NT2/D1 (cell line): ENCODE data around the gene CUL9.
A peak's percentile ranks its signal among the peaks of the same experiment; 100 is the strongest.
"Not testable (repeated sequence)": the region's sequence is repeated elsewhere in the genome, so short reads cannot be mapped to it uniquely, and the experiment has no call there.

Experiments
- DNase-seq: peaks from one replicate; pipeline ENCODE4 v3.0.0-alpha.2; 2011; ENCODE audit warnings: low read depth, low spot score
- H3K27me3 ChIP-seq: 2 replicates; pipeline ENCODE4 v1.6.0; 2011; ENCODE audit warnings: mild to moderate bottlenecking; ENCODE audit not compliant: insufficient read length, insufficient read depth
- H3K36me3 ChIP-seq: 2 replicates; pipeline ENCODE4 v1.6.1; 2011; ENCODE audit warnings: mild to moderate bottlenecking, low read length, mixed read lengths; ENCODE audit not compliant: insufficient read depth, insufficient read length
- H3K4me1 ChIP-seq: 2 replicates; pipeline ENCODE4 v1.5.1; 2011; ENCODE audit not compliant: insufficient read depth, insufficient read length
- H3K4me3 ChIP-seq: 2 replicates; pipeline ENCODE4 v1.5.1; 2011; ENCODE audit warnings: low read depth; ENCODE audit not compliant: insufficient read length
- H3K9ac ChIP-seq: 2 replicates; pipeline ENCODE4 v1.6.0; 2011; ENCODE audit warnings: low read depth; ENCODE audit not compliant: insufficient read length
- H3K9me3 ChIP-seq: 2 replicates; pipeline ENCODE4 v1.5.1; 2011; ENCODE audit warnings: mild to moderate bottlenecking, low read length; ENCODE audit not compliant: insufficient read depth
- SUZ12 ChIP-seq: IDR thresholded peaks from 2 replicates; pipeline ENCODE4 v1.6.1; 2011; ENCODE audit not compliant: insufficient read length, insufficient read depth; ENCODE audit errors: extremely low read depth
- YY1 ChIP-seq: IDR thresholded peaks from 2 replicates; pipeline ENCODE4 v1.6.1; 2011; ENCODE audit not compliant: insufficient read length, insufficient read depth
- ZNF274 ChIP-seq: IDR thresholded peaks from 2 replicates; pipeline ENCODE4 v1.6.1; 2011; ENCODE audit warnings: mild to moderate bottlenecking, low read depth, low read length

The CUL9 gene

GRCh38 chr6:43181942-43182860, at the start of gene CUL9:
TSS of gene CUL9 (plus strand) at chr6:43182196. CDS start at chr6:43184311, 2,115 bp downstream.
- DNase-seq: no peak

DNA sequence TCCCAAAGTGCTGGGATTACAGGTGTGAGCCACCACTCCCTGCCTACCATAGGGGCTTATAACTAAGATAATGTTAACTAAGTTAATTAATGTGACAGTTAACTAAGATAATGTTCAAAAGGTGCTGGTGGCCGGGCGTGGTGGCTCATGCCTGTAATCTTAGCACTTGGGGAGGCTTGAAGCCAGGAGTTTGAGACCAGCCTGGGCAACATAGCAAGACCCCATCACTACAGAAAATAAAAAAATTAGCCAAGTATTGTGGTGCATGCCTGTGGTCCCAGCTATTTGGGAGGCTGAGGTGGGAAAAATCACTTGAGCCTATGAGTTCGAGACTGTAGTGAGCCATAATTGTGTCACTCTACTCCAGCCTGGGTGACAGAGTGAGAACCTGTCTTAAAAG, 43.7 kb upstream of the CUL9 start:
- no peak overlapping the region for H3K4me3 ChIP-seq
- H3K4me1 ChIP-seq: peaks cover 4% of the 10 kb centered on the region
- no peak for DNase-seq
- no peak for TF ChIP-seq ZNF274
- no peak for TF ChIP-seq SUZ12
- TF ChIP-seq YY1: no peak
- H3K9me3 ChIP-seq: no peaks in the 10 kb centered on the region
- H3K9ac ChIP-seq: no peak overlapping the region
- H3K27me3 ChIP-seq: no peaks in the 10 kb centered on the region
- peaks cover 48% of the 10 kb centered on the region for H3K36me3 ChIP-seq

More at GRCh38 chr6:43181942-43182860, at the start of gene CUL9:
- Histone ChIP-seq H3K9ac (peak within 1 kb of the TSS; percentile 85), H3K4me3 (peak within 1 kb of the TSS; percentile 63), H3K4me1 (peaks cover 3% of the 10 kb centered on the region), H3K27me3 (no peaks in the 10 kb centered on the region), H3K9me3 (no peaks in the 10 kb centered on the region), H3K36me3 (peaks cover 43% of the 10 kb centered on the region)
- no peak for TF ChIP-seq ZNF274
- no peak for TF ChIP-seq YY1
- TF ChIP-seq SUZ12: no peak

DNA sequence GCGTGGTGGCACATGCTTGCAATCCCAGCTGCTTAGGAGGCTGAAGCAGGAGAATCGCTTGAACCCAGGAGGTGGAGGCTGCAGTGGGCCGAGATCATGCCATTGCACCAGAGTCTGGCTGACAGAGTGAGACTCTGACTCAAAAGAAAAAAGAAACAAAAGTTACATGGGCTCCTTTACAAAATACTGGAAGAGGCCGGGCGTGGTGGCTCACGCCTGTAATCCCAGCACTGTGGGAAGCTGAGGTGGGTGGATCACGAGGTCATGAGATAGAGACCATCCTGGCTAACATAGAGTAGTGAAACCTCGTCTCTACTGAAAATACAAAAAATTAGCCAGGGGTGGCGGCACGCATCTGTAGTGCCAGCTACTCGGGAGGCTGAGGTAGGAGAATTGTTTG, 42.0 kb upstream of the CUL9 start:
- not testable (repeated sequence) for H3K27me3 ChIP-seq, H3K4me1 ChIP-seq, DNase-seq, H3K9me3 ChIP-seq, H3K9ac ChIP-seq, H3K4me3 ChIP-seq
- H3K36me3 ChIP-seq: peaks cover 56% of the 10 kb centered on the region

GRCh38 chr6:43141644-43142043, 40.4 kb upstream of the CUL9 start:
- peaks cover 5% of the 10 kb centered on the region for H3K4me1 ChIP-seq
- no peak for TF ChIP-seq ZNF274
- no peaks in the 10 kb centered on the region for H3K27me3 ChIP-seq
- H3K36me3 ChIP-seq: peaks cover 66% of the 10 kb centered on the region
- no peak for DNase-seq
- H3K9me3 ChIP-seq: no peaks in the 10 kb centered on the region
- no peak overlapping the region for H3K4me3 ChIP-seq
- H3K9ac ChIP-seq: no peak overlapping the region

DNA sequence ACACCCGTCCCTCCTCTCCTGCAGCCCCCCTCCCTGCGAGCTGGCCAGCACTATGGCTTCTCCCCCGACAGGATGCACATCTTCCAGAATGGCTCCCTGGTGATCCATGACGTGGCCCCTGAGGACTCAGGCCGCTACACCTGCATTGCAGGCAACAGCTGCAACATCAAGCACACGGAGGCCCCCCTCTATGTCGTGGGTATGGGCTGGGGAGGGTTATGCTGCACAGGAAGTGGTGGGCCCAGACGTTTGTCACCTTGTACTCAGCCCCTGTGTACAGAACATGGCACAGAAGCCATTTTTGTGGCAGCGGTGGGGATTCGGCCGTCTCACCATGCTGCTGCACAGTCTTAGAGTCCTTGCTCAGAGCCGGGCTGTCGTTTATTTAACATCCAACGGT, 39.9 kb upstream of the CUL9 start:
- Histone ChIP-seq H3K9me3 (no peaks in the 10 kb centered on the region), H3K27me3 (no peaks in the 10 kb centered on the region), H3K36me3 (peaks cover 68% of the 10 kb centered on the region), H3K9ac (no peak overlapping the region), H3K4me1 (peaks cover 5% of the 10 kb centered on the region), H3K4me3 (no peak overlapping the region)
- TF ChIP-seq YY1 (no peak), ZNF274 (no peak), SUZ12 (no peak)
- no peak for DNase-seq

DNA sequence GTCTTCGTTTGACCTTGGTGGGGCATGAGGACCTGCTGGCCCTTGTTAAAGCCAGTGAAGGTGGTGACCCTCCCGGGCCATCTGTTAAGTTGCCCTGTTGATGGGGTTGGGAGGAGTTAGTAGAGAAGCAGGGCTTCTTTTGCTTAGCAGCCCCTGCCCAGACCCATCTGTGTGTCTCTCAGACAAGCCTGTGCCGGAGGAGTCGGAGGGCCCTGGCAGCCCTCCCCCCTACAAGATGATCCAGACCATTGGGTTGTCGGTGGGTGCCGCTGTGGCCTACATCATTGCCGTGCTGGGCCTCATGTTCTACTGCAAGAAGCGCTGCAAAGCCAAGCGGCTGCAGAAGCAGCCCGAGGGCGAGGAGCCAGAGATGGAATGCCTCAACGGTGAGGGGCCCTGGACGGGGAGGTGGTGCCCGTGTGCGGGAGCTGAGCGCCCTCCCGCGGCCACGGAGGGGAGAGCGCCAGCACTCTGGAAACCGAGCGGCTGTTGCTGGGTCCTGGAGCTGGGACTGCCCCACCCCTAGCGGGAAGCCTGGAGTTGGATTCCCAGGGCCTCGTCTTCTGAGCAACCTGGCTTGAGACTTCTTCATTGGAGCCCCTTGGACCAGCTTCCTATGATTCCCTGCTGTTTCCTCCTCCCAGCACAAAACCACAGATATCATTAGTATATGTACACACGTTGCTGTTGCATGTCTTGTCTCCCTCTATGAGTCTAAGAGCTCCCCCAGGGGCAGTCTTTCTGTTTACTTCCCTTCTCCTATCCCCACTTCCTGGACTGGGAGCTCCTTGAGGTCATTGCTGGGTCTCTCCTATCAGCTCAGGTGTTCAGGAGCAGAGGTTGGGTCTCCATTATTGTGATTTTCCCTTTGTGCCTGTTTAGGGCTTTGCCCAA, 38.5 kb upstream of the CUL9 start:
- DNase-seq: peak; percentile 84
- Histone ChIP-seq H3K9me3 (no peaks in the 10 kb centered on the region), H3K4me3 (no peak overlapping the region), H3K36me3 (peaks cover 68% of the 10 kb centered on the region), H3K27me3 (no peaks in the 10 kb centered on the region), H3K9ac (peak overlapping the region; percentile 15), H3K4me1 (peaks cover 5% of the 10 kb centered on the region)
- TF ChIP-seq SUZ12: no peak
- no peak for TF ChIP-seq ZNF274
- TF ChIP-seq YY1: no peak

- Histone ChIP-seq H3K9me3 (no peaks in the 10 kb centered on the region), H3K27me3 (no peaks in the 10 kb centered on the region), H3K4me3 (no peak overlapping the region), H3K9ac (no peak overlapping the region), H3K36me3 (peaks cover 60% of the 10 kb centered on the region), H3K4me1 (peaks cover 5% of the 10 kb centered on the region)
- no peak for TF ChIP-seq ZNF274
- TF ChIP-seq SUZ12: no peak
- TF ChIP-seq YY1: no peak
- no peak for DNase-seq
These were observed 37.1 kb upstream of the CUL9 start for GRCh38 chr6:43144879-43145278.
